Hippocampal formation (tissue), 2 donors: Measurements from ENCODE around the gene FGF19.

ENCODE experiments used
- DNase-seq, 2 donors: peaks; one replicate each; lab custom pipeline; 2025; lab: John Stamatoyannopoulos, UW

The FGF19 gene

GRCh38 chr11:69669486-69669885 is 34.3 kb downstream of the FGF19 start:
- DNase-seq: no peak

- no peak for DNase-seq
Observed at GRCh38 chr11:69667619-69668604, 35.9 kb downstream of the FGF19 start.

GRCh38 chr11:69666752-69667536 is 36.9 kb downstream of the FGF19 start:
- DNase-seq: no peak

- no peak for DNase-seq
Observed at GRCh38 chr11:69666261-69666660, 37.6 kb downstream of the FGF19 start.

GRCh38 chr11:69665669-69666068 is 38.2 kb downstream of the FGF19 start:
- no peak for DNase-seq

GRCh38 chr11:69664901-69665300 is 38.9 kb downstream of the FGF19 start:
- DNase-seq: no peak

- no peak for DNase-seq
Observed at GRCh38 chr11:69664103-69664775, 39.6 kb downstream of the FGF19 start.

GRCh38 chr11:69663326-69663725 is 40.5 kb downstream of the FGF19 start:
- DNase-seq: no peak

- no peak for DNase-seq
Observed at GRCh38 chr11:69662806-69663205, 41.0 kb downstream of the FGF19 start.

- no peak for DNase-seq
Observed at GRCh38 chr11:69662021-69662698, 41.7 kb downstream of the FGF19 start.

GRCh38 chr11:69661413-69661715 is 42.5 kb downstream of the FGF19 start:
- DNase-seq: no peak

- no peak for DNase-seq
Observed at GRCh38 chr11:69660001-69660500, 43.8 kb downstream of the FGF19 start.

GRCh38 chr11:69659591-69659990 is 44.2 kb downstream of the FGF19 start:
- DNase-seq: no peak

- DNase-seq: no peak
Observed at GRCh38 chr11:69658626-69659450, 45.0 kb downstream of the FGF19 start.

GRCh38 chr11:69657911-69658625 is 45.8 kb downstream of the FGF19 start:
- DNase-seq: no peak

- DNase-seq: no peak
Observed at GRCh38 chr11:69657456-69657910, 46.3 kb downstream of the FGF19 start.

- DNase-seq: no peak
Observed at GRCh38 chr11:69656536-69657455, 47.0 kb downstream of the FGF19 start.

GRCh38 chr11:69655479-69656428 is 48.1 kb downstream of the FGF19 start:
- DNase-seq: no peak
